T1000 (cell line): ENCODE data around the gene TENT4B.
"Not testable (repeated sequence)": the region's sequence is repeated elsewhere in the genome, so short reads cannot be mapped to it uniquely, and the experiment has no call there.

ENCODE experiments used
- DNase-seq: peaks from one replicate; lab custom pipeline; 2025; ENCODE audit warnings: mixed read lengths; lab: John Stamatoyannopoulos, UW

The TENT4B gene

DNA sequence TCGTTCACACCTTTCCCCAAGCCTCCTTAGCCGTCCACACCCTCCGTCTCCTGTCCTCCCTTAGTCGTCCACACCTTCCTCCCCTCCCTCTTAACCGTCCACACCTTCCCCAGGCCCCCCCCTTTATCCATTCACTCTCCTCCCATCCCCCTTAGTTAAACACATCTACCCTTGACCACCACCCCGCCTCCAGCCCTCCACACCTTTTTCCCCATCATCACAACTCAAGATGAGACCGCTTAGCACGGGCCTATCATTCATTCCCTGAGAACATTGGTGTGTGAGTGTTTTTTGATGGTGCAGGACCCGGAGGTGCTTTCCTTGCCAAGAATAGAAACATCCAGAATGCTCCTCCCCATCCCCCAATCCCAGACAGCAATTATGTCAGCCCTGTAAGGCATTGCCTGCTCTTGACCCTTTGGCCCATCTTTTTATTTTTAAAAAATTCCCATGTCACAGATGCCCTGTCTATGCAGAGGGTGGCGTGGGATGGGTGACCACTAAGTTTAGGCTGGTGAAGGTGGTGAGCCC is 1.4 kb downstream of the TENT4B start:
- no peak for DNase-seq

DNA sequence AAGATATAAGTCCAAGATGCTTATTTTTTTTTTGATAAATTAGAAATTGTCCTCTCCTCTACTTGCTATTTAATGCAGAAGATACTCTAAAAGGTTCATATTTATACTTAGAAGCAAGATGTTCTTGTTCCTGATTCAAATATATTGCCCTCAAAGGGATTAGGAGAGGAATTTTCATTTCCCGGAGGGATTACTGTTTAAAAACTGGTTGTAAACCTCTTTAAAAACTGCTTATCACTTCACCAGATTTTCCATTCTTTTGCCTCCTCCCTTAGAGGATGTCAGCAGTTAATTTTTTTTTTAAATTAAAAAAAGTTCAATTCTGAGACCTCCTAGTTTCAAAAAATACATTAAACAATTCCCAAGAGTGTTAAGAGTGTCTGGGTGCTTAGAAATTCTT is 2.8 kb downstream of the TENT4B start:
- no peak for DNase-seq

DNA sequence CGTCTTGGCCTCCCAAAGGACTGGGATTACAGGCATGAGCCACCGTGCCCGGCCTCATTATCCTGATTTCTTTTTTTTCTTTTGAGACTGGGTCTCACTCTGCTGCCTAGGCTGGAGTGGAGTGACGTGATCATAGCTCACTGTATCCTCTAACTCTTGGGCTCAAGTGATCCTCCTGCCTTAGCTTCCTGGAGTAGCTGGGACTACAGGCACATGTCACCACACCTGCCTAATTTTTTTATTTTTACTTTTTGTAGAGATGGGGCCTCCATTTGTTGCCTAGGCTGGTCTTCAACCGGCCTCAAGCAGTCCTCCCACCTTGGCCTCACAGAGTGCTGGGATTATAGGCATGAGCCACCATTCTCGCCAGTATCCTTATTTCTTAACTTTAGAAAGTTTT is 3.5 kb downstream of the TENT4B start:
- DNase-seq: no peak

DNA sequence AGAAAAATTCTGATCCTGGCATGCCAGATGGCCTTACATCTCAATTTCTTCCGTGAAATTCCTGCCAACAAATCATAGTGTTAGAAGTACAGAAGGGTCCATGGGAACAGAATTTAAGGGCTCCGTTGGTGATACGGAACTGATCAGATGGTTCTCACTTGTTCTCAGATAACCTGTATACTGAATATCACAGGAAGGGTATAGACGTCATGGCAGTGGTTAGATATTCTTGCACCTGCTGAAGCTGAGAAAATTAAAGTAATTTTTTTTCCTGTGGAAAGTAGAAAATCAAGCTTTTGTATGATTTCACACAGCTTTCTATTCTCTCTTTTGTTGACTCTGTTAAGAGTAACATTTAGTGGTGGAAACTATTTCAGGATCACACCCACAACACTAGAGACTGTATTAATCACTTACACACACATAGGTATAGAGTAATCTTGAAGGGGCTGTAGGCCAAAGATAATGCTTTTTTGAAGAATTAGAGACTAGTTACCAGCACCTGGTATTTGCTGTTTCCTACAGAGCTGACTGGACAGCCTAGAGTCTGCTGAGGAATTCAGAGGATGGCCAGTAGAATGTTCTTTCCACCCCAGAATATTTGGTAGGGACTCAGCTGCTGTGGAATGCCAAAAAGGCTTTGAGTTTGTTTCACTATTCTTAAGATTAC is 7.5 kb downstream of the TENT4B start:
- DNase-seq: no peak

DNA sequence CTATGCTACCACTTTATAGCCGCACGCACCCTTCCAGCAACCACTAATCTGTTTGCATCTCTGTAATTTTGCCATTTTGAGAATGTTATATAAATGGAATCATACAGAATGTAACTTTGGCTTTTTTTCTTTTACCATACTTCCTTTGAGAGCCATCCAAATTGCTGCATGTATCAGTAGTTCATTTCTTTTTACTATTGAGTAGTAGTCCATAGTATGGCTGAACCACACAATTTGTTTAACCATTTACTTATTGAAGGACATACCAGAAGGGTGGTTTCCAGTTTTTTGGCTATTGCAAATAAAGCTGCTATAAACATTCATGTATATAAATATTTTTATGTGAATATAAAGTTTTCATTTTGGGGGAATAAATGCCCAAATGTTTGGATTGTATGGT is 8.8 kb downstream of the TENT4B start:
- DNase-seq: no peak

DNA sequence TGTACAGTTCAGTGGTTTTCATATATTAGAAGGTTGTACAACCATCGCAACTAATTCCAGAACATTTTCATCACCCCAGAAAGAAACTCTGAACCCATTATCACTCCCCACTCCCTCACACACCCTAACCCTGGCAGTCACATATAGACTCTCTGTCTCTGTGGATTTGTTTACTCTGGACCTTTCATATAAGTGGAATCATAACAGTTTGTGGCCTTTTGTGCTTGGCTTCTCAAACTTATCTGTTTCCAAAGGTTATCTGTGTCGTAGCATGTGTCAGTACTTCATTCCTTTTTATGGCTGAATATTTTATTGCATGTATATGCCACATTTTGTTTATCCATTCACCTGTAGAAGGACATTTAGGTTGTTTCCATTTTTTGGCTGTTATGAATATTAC is 12.4 kb downstream of the TENT4B start:
- no peak for DNase-seq

DNA sequence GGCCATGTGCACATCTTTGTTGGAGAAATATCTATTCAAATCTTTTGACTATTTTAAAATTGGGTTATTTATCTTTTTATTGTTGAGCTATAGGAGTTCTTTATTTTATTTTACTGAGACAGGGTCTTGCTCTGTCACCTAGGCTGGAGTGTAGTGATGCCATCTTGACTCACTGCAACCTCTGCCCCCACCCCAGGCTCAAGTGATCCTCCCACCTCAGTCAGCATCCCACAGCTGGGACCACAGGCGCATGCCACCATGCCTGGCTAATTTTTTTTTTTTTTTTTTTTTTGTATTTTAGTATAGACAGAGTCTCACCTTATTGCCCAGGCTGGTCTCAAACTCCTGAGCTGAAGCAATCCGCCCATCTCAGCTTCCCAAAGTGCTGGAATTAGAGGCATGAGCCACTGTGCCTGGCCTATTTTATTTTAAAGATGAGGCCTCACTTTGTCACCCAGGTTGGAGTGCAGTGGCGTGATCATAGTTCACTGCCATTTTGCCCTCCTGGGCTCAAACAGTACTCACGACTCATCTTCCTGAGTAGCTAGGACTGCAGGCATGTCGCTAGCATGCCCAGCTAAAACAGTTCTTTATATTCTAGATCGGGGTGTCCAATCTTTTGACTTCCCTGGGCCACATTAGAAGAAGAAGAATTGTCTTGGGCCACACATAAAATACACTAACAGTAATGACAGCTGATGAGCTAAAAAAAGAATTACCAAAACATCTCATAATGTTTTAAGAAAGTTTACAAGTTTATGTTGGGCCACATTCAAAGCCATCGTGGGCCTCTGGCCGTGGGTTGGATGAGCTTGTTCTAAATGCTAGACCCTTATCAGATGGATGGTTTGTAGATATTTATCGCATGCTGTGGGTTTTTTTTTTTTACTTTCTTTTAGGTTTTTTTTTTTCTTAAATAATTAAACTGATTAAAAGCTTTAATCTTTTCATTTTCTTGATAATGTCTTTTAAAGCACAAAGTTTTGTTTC is 13.7 kb downstream of the TENT4B start:
- no peak for DNase-seq

DNA sequence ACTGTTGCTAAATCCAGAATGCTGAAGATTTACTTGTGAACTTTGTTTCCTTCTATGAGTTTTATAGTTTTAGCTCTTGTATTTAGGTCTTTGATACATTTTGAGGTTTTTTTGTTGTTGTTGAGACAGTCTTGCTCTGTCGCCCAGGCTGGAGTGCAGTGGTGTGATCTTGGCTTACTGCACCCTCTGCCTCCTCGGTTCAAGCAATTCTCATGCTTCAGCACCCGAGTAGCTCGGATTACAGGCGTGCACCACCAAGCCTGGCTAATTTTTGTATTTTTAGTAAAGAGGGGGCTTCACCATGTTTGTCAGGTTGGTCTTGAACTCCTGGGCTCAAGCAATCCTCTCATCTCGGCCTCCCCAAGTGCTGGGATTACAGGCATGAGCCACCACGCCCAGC is 14.4 kb downstream of the TENT4B start:
- DNase-seq: no peak

DNA sequence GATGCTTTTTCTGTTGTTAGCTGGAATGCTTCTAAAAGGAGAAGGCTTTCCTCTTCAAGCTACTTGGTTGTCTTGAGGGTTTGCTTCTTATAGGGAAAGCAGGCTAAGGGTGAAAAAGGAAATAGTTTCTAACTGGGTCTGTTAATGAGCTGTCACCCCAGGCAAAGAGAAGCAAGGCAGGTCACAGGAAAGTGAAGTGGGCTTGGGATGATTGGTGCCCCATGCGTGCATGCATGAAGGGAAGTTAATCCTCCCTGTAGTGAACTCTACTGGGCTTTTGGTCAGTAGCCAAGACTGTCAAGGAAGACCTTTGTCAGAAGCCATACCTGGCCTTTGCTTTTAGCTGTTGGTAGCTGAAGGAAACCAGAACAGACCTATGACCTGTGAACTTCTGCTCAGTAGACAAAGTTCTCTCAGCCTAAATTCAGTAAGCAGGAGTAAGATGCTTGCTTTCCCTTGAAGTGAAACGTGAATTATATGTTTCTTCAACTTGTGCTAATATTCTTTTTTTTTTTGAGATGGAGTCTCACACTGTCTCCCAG is 16.5 kb downstream of the TENT4B start:
- DNase-seq: no peak

DNA sequence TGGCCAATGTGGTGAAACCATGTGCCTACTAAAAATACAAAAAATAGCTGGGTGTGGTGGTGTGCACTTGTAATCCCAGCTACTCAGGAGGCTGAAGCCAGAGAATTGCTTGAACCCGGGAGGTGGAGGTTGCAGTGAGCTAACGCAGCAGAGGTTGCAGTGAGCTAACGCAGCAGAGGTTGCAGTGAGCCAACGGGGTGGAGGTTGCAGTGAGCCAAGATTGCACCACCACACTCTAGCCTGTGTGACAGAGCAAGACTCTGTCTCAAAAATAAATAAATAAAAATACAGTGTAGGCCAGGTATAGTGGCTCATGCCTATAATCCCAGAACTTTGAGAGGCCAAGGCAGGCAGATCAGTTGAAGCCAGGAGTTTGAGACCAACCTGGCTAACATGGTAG is 18.7 kb downstream of the TENT4B start:
- not testable (repeated sequence) for DNase-seq

DNA sequence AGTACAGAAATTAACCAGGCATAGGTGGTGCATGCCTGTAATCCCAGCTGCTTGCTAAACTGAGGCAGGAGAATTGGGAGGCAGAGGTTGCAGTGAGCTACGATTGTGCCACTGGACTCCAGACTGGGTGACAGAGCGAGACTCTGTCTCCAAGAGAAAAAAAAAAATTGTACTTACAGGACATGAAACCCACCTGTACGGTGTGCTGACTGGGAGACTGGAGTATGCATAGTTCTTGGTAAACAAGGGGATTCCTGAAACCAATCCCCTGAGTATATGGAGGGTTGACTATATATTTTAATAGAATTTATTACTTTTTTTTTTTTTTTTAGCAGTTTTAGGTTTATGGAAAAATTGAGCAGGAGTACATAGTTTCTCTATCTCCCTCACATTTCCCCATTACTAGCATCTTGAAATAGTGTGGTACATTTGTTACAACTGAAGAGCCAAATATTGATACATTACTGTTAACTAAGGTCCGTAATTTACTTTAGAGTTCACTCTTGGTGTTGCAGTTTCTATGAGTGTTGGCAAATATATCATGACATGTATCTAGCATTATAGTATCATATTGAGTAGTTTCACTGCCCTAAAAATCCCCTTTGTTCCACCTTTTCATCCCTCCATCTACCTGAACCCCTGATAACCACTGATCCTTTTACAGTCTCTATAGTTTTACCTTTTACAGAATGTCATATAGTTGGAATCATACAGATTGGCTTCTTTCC is 19.3 kb downstream of the TENT4B start:
- DNase-seq: no peak

DNA sequence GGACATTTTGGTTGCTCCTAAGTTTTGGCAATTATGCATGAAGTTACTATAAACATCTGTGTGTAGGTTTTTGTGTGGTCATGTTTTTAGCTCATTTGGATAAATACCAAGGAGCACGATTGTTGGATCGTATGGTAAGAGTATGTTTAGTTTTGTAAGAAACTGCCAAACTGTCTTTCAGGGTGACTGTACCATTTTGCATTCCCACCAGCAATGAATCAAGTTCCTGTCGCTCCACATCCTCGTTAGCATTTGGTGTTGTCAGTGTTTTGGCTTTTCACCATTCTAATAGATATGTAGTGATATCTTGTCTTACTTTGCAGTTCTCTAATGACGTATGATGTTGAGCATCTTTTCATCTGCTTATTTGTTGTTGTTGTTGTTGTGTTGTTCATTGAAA is 20.2 kb downstream of the TENT4B start:
- DNase-seq: no peak

DNA sequence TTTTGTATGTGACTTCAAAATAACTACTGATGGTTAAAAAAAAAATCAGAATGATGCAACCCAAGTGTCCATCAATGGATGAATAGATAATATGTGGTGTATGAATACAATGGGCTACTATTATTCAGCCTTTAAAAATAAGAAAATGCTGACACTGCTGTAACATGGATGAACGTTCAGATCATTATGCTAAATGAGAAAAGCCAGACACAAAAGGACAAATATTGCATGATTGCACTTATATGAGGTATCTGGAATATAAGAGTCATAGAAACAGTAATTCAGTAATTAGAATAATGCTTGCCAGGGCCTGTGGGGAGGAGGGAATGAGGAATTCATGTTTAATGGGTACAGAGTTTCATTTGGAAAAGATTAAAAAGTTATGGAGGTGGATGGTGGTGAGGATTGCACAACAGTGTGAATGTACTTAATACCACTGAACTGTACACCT is 25.4 kb downstream of the TENT4B start:
- no peak for DNase-seq

DNA sequence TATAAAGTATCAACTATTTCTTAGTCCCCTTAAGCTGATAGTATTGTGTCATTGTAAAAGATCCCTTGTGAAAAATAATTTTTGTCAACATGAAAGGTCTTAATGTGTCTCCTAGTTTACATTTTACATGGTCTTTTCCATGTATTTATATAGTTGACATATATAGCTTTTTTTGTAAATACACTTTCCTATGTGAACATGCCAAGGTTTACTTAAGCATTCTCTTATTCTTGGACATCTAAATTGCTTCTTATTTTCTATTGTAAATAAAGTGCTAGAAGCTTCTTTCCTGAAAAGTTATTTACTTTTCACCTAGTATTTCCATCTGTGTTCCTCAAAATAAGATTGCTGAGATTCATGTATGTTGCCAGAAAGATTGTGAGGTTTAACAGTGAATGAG is 29.3 kb downstream of the TENT4B start:
- no peak for DNase-seq

DNA sequence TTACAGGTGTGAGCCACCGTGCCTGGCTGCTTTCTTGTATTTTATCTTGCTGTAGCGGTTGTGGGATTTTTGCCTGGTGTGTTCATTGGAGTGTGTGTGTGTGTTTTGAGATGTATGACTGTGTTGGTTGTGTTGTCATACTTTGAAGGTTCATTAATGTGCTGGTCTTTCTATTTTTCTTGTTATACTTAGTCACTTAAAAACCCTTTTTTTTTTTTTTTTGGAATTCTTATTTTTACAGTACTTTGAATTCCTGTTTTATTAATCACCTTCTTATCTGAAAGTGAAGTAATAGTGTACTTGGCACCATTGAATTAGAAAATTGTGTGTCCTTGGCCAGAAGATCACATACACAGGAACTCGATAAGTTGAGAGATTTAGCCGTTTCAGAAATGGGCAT is 30.2 kb downstream of the TENT4B start:
- no peak for DNase-seq

DNA sequence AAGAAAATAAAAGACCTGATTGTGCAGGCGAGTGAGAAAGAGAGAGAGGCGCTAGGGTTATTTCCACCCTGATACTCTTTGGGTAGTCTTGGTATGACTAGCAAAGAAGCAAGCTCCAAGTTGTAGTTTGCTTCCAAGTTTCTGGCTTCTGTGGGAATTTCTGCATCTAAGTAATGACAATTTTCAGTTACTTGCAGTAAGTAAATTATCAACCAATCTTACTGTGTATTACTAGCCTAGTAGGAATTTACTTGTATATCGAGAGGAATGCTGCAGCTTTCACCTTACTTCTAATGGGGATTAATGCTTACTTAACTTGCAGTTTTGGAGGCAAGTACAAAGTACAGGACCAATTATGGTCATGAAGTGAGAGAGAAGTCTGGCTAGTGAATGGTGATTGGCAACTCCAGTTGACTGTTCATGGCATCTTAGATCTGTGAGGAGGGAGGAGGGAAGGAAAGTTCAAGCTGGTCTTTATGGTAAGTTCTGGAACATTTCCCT is 31.9 kb downstream of the TENT4B start:
- DNase-seq: no peak

DNA sequence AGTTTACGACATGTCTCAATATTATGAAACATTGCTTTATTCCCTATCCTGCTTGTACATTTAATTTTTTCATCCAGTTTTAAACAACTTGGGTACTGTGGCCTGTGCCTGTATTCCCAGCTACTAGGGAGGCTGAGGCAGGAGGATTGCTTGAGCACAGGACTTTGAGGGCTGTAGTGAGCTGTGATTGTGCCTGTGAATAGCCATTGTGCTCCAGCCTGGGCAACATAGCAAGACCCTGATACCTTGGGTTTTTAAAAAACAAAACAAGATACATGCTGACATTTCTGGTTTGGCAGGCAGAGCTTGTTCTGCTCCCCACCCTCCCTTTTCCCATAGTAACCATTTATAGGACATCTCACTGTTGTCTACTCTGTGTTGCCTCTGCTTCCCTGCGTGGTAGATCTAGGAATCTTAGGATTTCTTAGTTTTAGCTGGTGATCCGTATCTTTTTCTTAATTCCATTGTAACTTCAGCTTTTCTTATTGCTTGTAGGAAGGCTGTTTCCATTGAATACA is 35.6 kb downstream of the TENT4B start:
- no peak for DNase-seq

DNA sequence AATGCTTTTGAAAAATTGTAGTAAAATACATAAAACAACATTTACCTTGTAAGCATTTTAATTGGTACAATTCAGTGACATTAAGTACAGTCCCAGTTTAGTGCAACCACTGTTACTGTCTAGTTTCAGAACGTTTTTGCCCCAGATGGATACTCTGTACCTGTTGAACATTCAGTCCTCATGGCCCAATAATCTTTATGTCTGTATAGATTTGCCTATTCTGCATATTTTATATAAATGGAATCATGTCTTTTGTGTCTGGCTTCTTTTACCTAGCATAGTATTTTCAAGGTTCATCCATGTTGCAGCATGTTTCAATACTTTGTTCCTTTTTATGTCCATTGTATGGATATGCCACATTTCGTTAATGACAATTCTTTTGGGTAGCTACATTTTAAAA is 37.2 kb downstream of the TENT4B start:
- DNase-seq: no peak

DNA sequence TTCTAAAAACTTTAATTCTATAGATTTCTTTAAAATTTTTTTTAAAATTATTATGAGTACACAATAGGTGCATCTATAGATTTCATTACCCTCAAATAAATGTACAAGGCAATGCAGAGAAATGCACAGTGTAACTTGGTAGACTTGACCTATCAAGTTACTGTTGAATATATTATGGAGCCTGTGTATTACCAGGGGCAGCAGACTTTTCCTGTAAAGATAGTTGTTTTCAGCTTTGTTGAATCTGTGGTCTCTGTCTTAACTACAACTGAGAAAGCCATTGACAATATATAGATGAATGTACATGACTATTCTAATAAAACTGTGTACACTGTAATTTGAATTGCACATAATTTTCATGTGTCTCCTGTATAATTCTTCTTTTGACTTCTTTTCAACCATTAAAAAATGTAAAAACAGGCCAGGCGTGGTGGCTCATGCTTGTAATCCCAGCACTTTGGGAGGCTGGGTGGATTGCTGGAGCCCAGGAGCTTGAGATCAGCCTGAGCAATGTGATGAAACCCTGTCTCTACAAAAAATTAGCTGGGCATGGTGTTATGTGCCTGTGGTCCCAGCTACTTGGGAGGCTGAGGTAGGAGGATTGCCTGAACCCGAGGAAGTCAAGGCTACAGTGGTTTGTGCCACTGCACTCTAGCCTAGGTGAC is 39.4 kb downstream of the TENT4B start:
- DNase-seq: no peak

DNA sequence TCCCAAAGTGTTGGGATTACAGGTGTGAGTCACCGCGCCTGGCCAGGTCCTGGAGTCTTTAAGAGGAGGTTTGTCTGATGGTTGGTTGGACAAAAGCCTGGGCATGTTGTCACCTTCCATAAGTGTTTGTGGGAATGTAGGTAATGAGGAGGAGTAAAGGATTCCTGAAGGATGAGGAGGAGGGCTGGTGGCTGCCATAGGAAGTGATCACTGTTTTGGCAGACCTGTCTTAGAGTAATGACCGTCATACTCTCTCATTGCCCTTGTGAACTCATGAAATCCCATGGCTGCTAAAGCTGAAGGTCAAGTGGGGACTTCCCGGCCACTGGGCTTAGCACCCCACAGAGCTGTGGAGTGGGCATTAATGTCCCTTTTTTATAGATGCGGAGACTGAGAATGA is 40.5 kb downstream of the TENT4B start:
- no peak for DNase-seq

DNA sequence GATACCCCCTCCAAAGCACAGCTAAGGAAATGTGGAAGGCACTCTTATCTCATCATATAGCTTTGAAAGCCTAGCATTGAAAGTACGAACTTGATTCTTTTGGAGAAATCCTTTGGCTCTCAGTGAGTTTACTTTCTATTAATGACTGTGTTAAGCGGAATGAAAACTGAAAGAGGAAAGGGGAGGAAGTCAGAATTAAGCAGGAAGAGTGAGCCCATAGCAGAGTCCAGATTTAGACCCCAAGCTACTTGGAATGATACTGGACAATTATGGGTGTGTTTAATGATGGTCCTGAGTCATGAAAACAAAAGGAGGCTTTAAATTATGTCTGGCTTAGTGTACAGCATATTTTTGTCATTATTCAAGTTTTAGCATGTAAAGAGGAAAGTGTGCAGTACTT is 42.2 kb downstream of the TENT4B start:
- DNase-seq: no peak
